H9 (cell line): ENCODE measurements around the gene GRIK1. TPM values are rescaled to one million over a fixed set of nuclear protein-coding genes. Genes with fewer than 3 reads are reported as not detected.

Experiments
- DNase-seq: peaks from one replicate; pipeline ENCODE4 v3.0.0-alpha.2; 2017
- H2AFZ ChIP-seq: one replicate; pipeline ENCODE4 v1.6.1; 2013; ENCODE audit warnings: mild to moderate bottlenecking, low read length, control low read depth, moderate library complexity
- H2AK5ac ChIP-seq: 2 replicates; pipeline ENCODE4 v1.6.1; 2013; ENCODE audit warnings: low read length, control low read depth, mixed read lengths; ENCODE audit not compliant: insufficient read length
- H2BK120ac ChIP-seq: one replicate; pipeline ENCODE4 v1.6.1; 2013; ENCODE audit warnings: low read depth, mild to moderate bottlenecking, low read length, control low read depth, inconsistent platforms; ENCODE audit not compliant: poor library complexity, severe bottlenecking
- H2BK12ac ChIP-seq: 2 replicates; pipeline ENCODE4 v1.6.1; 2013; ENCODE audit warnings: low read length, control low read depth, mixed read lengths, low read depth; ENCODE audit not compliant: insufficient read length
- H2BK15ac ChIP-seq: 2 replicates; pipeline ENCODE4 v1.6.1; 2013; ENCODE audit warnings: low read depth, low read length, control low read depth
- H2BK20ac ChIP-seq: one replicate; pipeline ENCODE4 v1.6.1; 2013; ENCODE audit warnings: low read depth, mild to moderate bottlenecking, low read length, control low read depth, inconsistent platforms; ENCODE audit not compliant: poor library complexity, severe bottlenecking
- H2BK5ac ChIP-seq: 2 replicates; pipeline ENCODE4 v1.6.1; 2013; ENCODE audit warnings: low read length, control low read depth, mixed read lengths; ENCODE audit not compliant: insufficient read length
- H3K14ac ChIP-seq: 2 replicates; pipeline ENCODE4 v1.6.1; 2013; ENCODE audit warnings: low read length, control low read depth; ENCODE audit not compliant: insufficient read depth
- H3K18ac ChIP-seq: 2 replicates; pipeline ENCODE4 v1.6.1; 2013; ENCODE audit warnings: low read depth, mild to moderate bottlenecking, mixed read lengths, low read length, control low read depth; ENCODE audit not compliant: insufficient read length
- H3K23ac ChIP-seq: 2 replicates; pipeline ENCODE4 v1.6.1; 2013; ENCODE audit warnings: low read length, control low read depth, mixed read lengths, low read depth; ENCODE audit not compliant: insufficient read length
- H3K23me2 ChIP-seq: 2 replicates; pipeline ENCODE4 v1.6.1; 2013; ENCODE audit warnings: low read depth, mild to moderate bottlenecking, mixed read lengths, low read length, control low read depth; ENCODE audit not compliant: insufficient read length, poor library complexity, severe bottlenecking
- H3K27ac ChIP-seq: 2 replicates; pipeline ENCODE4 v1.5.1; 2013; ENCODE audit warnings: low read length, control low read depth, mixed read lengths, low read depth; ENCODE audit not compliant: insufficient read length
- H3K27me3 ChIP-seq: 2 replicates; pipeline ENCODE4 v1.6.1; 2013; ENCODE audit warnings: low read length, control low read depth, inconsistent platforms; ENCODE audit not compliant: insufficient read depth
- H3K4ac ChIP-seq: 2 replicates; pipeline ENCODE4 v1.6.1; 2013; ENCODE audit warnings: low read depth, mild to moderate bottlenecking, control low read depth, inconsistent platforms, low read length, moderate library complexity
- H3K4me1 ChIP-seq: 2 replicates; pipeline ENCODE4 v1.6.1; 2013; ENCODE audit warnings: low read length, control low read depth, inconsistent platforms; ENCODE audit not compliant: insufficient read depth
- H3K4me2 ChIP-seq: 2 replicates; pipeline ENCODE4 v1.6.1; 2013; ENCODE audit warnings: low read length, control low read depth, mixed read lengths; ENCODE audit not compliant: insufficient read length, insufficient read depth
- H3K56ac ChIP-seq: 2 replicates; pipeline ENCODE4 v1.6.1; 2013; ENCODE audit warnings: low read depth, mild to moderate bottlenecking, mixed read lengths, low read length, control low read depth; ENCODE audit not compliant: insufficient read length
- H3K79me1 ChIP-seq: 2 replicates; pipeline ENCODE4 v1.6.1; 2013; ENCODE audit warnings: low read depth, mild to moderate bottlenecking, moderate library complexity, low read length, control low read depth, inconsistent platforms; ENCODE audit not compliant: insufficient read depth, poor library complexity, severe bottlenecking
- H3K79me2 ChIP-seq: 2 replicates; pipeline ENCODE4 v1.6.1; 2013; ENCODE audit warnings: low read length, control low read depth, inconsistent platforms; ENCODE audit not compliant: insufficient read depth
- H3K9ac ChIP-seq: 2 replicates; pipeline ENCODE4 v1.6.1; 2013; ENCODE audit warnings: low read length, control low read depth, mixed read lengths; ENCODE audit not compliant: insufficient read length; ENCODE audit errors: extremely low read depth
- H3K9me3 ChIP-seq: one replicate; pipeline ENCODE4 v1.6.1; 2013; ENCODE audit warnings: low read depth, low read length, inconsistent platforms; ENCODE audit not compliant: control insufficient read depth
- H3T11ph ChIP-seq: one replicate; pipeline ENCODE4 v1.6.1; 2013; ENCODE audit warnings: mild to moderate bottlenecking, low read length, control low read depth, inconsistent platforms
- H4K20me1 ChIP-seq: one replicate; pipeline ENCODE4 v1.6.1; 2013; ENCODE audit not compliant: control insufficient read depth, insufficient read length, insufficient read depth
- H4K5ac ChIP-seq: 2 replicates; pipeline ENCODE4 v1.6.1; 2013; ENCODE audit warnings: low read depth, mild to moderate bottlenecking, mixed read lengths, low read length, control low read depth; ENCODE audit not compliant: insufficient read length
- H4K8ac ChIP-seq: replicated peaks from 2 replicates; pipeline ENCODE4 v1.6.1; 2013; ENCODE audit warnings: low read length, control low read depth, mixed read lengths, low read depth; ENCODE audit not compliant: insufficient read length
- H4K91ac ChIP-seq: 2 replicates; pipeline ENCODE4 v1.6.1; 2013; ENCODE audit warnings: low read depth, mild to moderate bottlenecking, moderate library complexity, mixed read lengths, low read length, control low read depth; ENCODE audit not compliant: insufficient read length
- H3K27ac Mint-ChIP-seq, 3 experiments: 2 replicates in 2 of 3; 3 replicates in 1 of 3; pipeline ENCODE4 v1.8.0; 2020 to 2021; ENCODE audit warnings: mixed read lengths in 3 of 3, mild to moderate bottlenecking in 1 of 3, moderate library complexity in 1 of 3
- H3K27me3 Mint-ChIP-seq: 2 replicates; pipeline ENCODE4 v1.8.0; 2021; ENCODE audit warnings: low read depth, mild to moderate bottlenecking, moderate library complexity, mixed read lengths
- H3K36me3 Mint-ChIP-seq, 3 experiments: 2 replicates in 2 of 3; 3 replicates in 1 of 3; pipeline ENCODE4 v1.8.0; 2020 to 2021; ENCODE audit warnings: low read depth in 3 of 3, mixed read lengths in 3 of 3; ENCODE audit not compliant: insufficient read depth in 1 of 3
- H3K4me1 Mint-ChIP-seq, 2 experiments: 2 replicates each; pipeline ENCODE4 v1.8.0; 2020; ENCODE audit warnings: mixed read lengths in 2 of 2
- H3K4me3 Mint-ChIP-seq, 2 experiments: 2 replicates in 1 of 2; 3 replicates in 1 of 2; pipeline ENCODE4 v1.8.0; 2020 to 2021; ENCODE audit warnings: mild to moderate bottlenecking in 2 of 2, mixed read lengths in 2 of 2, moderate library complexity in 1 of 2
- H3K9me3 Mint-ChIP-seq, 2 experiments: 2 replicates in 1 of 2; 3 replicates in 1 of 2; pipeline ENCODE4 v1.8.0; 2020; ENCODE audit warnings: mild to moderate bottlenecking in 2 of 2, mixed read lengths in 2 of 2, moderate library complexity in 1 of 2
- CTCF ChIP-seq: fragments of 200-600 bp; sonication (generic); conservative IDR thresholded peaks from 3 replicates; pipeline ENCODE4 v1.8.0; 2021; ENCODE audit warnings: antibody characterized with exemption, mild to moderate bottlenecking
- total RNA-seq: library from RNA; stranded (reverse); gene quantifications from 2 replicates; pipeline ENCODE4 v1.2.1, GENCODE V29; 2021

The GRIK1 gene
- total RNA-seq, 1 experiment from 2014 or later: not detected

GRCh38 chr21:29887313-29888009, 52.3 kb downstream of the GRIK1 start:
- no peak for DNase-seq
- no peaks in the 10 kb centered on the region for H3K36me3 Mint-ChIP-seq
- no peaks in the 10 kb centered on the region for H3K9me3 Mint-ChIP-seq
- H3K27ac ChIP-seq: no peak overlapping the region
- H3K27me3 Mint-ChIP-seq: no peaks in the 10 kb centered on the region
- H2BK12ac ChIP-seq: no peak overlapping the region
- H3K27ac Mint-ChIP-seq: no peak overlapping the region
- no peak overlapping the region for H3T11ph ChIP-seq
- no peak overlapping the region for H3K4me2 ChIP-seq
- H3K9ac ChIP-seq: no peak overlapping the region
- no peak overlapping the region for H3K18ac ChIP-seq
- no peaks in the 10 kb centered on the region for H3K79me1 ChIP-seq
- no peak overlapping the region for H2BK5ac ChIP-seq
- no peak overlapping the region for H3K56ac ChIP-seq
- H3K4me1 Mint-ChIP-seq: no peaks in the 10 kb centered on the region
- no peak overlapping the region for H2AK5ac ChIP-seq
- no peak overlapping the region for H3K23ac ChIP-seq
- no peaks in the 10 kb centered on the region for H3K4me1 ChIP-seq
- H2BK15ac ChIP-seq: no peak overlapping the region
- no peaks in the 10 kb centered on the region for H3K23me2 ChIP-seq
- no peak overlapping the region for H3K14ac ChIP-seq
- H4K91ac ChIP-seq: no peak overlapping the region
- H4K8ac ChIP-seq: no peak overlapping the region
- H2BK120ac ChIP-seq: no peak overlapping the region
- H3K4me3 Mint-ChIP-seq: no peak overlapping the region
- TF ChIP-seq CTCF: no peak
- no peaks in the 10 kb centered on the region for H3K27me3 ChIP-seq
- H4K20me1 ChIP-seq: no peaks in the 10 kb centered on the region
- H4K5ac ChIP-seq: no peak overlapping the region
- H3K4ac ChIP-seq: no peak overlapping the region
- H2AFZ ChIP-seq: no peak overlapping the region
- H2BK20ac ChIP-seq: no peak overlapping the region
- no peaks in the 10 kb centered on the region for H3K9me3 ChIP-seq
- no peaks in the 10 kb centered on the region for H3K79me2 ChIP-seq
